ENCODE data around the gene VCAM1.

Gene VCAM1

DNA sequence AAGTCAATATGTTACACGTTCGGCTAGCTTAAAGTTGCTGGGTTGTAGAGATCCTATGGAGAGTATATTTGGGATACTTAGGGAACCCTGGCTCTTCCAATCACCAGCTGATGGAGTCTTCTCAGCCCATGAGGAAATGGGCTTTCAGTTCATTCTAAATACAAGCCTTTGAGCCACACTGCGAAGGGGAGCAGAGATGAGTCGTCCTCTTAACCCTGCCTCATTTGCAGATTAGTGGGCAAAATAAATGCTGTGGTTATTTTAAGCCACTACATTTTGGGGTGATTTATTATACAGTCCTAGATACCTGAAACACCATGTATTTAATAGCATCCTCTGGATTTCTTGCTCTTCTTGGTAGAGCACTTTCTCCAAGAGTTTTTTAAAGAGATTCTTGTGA, 19.0 kb upstream of the VCAM1 start:
- no peak for DNase-seq
- H3K27me3 ChIP-seq: no peaks in the 10 kb centered on the region
- H3K4me1 ChIP-seq: peaks cover 0 to 37% (median 6%) of the 10 kb centered on the region in 4 donors
- H3K9me3 ChIP-seq: peaks cover 0 to 4% (median 0%) of the 10 kb centered on the region in 3 donors
- no peak overlapping the region for H3K4me3 ChIP-seq
- no peak overlapping the region for H3K27ac ChIP-seq
- intact Hi-C loops (cut with DNase I; ENCODE audit: low total_unique reads): no loop called here
- no peaks in the 10 kb centered on the region for H3K36me3 ChIP-seq
- no peak for TF ChIP-seq CTCF (IDR thresholded peaks at IDR 0.05)

DNA sequence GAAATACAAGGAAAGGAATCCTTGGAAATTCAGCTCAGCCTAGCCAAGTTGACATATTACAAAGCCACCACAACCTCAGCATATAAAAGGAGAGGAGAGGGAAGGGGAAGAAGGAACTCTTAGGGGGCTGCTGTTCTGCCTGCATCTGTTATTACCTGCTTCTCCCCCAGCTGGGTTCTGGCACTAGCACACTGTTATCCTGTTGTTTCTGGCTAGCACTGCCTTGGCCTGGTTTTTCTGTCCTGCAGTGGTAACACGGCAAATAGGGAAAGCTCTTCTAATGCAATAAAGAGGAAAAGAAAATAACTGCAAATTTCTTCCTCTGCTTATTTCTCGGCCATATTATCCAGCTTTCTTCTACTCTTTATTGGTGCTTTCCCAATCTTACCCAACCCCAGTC, 16.5 kb upstream of the VCAM1 start:
- H3K4me1 ChIP-seq: peaks cover 0 to 45% (median 6%) of the 10 kb centered on the region in 4 donors
- intact Hi-C loops (cut with DNase I; ENCODE audit: low total_unique reads): no loop called here
- no peak for DNase-seq
- no peak overlapping the region for H3K4me3 ChIP-seq
- no peaks in the 10 kb centered on the region for H3K36me3 ChIP-seq
- H3K27me3 ChIP-seq: no peaks in the 10 kb centered on the region
- H3K9me3 ChIP-seq: no peaks in the 10 kb centered on the region
- peak overlapping the region in 1 of 2 donors; percentile 12 for H3K27ac ChIP-seq
- no peak for TF ChIP-seq CTCF (IDR thresholded peaks at IDR 0.05)

DNA sequence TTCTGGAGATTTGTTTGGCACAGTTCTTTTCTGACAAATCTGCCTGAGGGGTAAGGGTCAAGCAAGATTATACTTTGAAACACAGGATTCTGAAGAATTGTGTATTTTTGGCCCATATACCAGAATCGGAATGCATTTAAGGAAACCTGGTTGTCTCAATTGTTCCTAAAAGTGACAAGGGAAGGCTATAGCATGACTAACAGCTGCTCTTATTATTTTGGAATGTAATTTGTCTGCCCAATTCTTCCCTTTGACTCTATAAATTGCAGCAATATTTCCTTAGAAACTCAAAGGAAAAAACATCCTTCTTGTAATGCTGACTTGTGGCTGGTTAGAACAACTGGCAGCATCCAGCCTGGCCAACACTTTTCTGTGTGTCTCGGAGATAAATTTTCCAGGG, 15.8 kb upstream of the VCAM1 start:
- no peaks in the 10 kb centered on the region for H3K27me3 ChIP-seq
- DNase-seq: no peak
- TF ChIP-seq CTCF (IDR thresholded peaks at IDR 0.05): no peak
- H3K36me3 ChIP-seq: no peaks in the 10 kb centered on the region
- H3K9me3 ChIP-seq: no peaks in the 10 kb centered on the region
- peak overlapping the region in 1 of 2 donors; percentile 12 for H3K27ac ChIP-seq
- peaks cover 0 to 51% (median 6%) of the 10 kb centered on the region in 4 donors for H3K4me1 ChIP-seq
- intact Hi-C loops (cut with DNase I; ENCODE audit: low total_unique reads): no loop called here
- no peak overlapping the region for H3K4me3 ChIP-seq

GRCh38 chr1:100704473-100704872, 15.1 kb upstream of the VCAM1 start:
- Histone ChIP-seq H3K27me3 (no peaks in the 10 kb centered on the region), H3K36me3 (no peaks in the 10 kb centered on the region), H3K4me3 (no peak overlapping the region), H3K4me1 (peaks cover 0 to 55% (median 9%) of the 10 kb centered on the region in 4 donors), H3K9me3 (no peaks in the 10 kb centered on the region), H3K27ac (peak overlapping the region in 1 of 2 donors; percentile 12)
- no peak for TF ChIP-seq CTCF (IDR thresholded peaks at IDR 0.05)
- no peak for DNase-seq
- intact Hi-C loops (cut with DNase I; ENCODE audit: low total_unique reads): no loop called here

DNA sequence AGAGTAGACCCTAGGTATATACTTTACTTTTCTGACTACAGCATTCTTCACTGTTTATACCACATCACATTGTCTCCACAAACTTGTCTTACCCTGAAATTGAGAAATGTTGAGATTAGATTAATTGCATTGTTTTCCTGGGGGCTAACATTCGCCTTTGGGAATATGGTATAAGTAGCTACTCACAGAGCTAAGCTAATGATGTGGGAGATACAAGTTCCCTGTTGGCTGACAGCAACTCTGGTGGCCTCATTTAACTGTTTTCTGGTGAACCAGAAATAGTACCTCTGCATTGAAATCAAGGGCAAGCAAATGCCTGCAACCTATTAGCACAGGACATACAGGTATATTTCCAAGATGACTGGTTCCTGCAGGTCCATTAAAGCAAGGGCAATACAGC, 13.2 kb upstream of the VCAM1 start:
- no peak for DNase-seq
- intact Hi-C loops (cut with DNase I; ENCODE audit: low total_unique reads): no loop called here
- Histone ChIP-seq H3K4me1 (peaks cover 0 to 50% (median 9%) of the 10 kb centered on the region in 4 donors), H3K27ac (no peak overlapping the region), H3K27me3 (no peaks in the 10 kb centered on the region), H3K4me3 (no peak overlapping the region), H3K36me3 (no peaks in the 10 kb centered on the region), H3K9me3 (no peaks in the 10 kb centered on the region)
- TF ChIP-seq CTCF (IDR thresholded peaks at IDR 0.05): no peak

- Histone ChIP-seq H3K4me1 (peaks cover 0 to 50% (median 9%) of the 10 kb centered on the region in 4 donors), H3K27ac (no peak overlapping the region), H3K4me3 (no peak overlapping the region), H3K9me3 (no peaks in the 10 kb centered on the region), H3K27me3 (no peaks in the 10 kb centered on the region), H3K36me3 (no peaks in the 10 kb centered on the region)
- intact Hi-C loops (cut with DNase I; ENCODE audit: low total_unique reads): no loop called here
- TF ChIP-seq CTCF (IDR thresholded peaks at IDR 0.05): no peak
- no peak for DNase-seq
Observed at GRCh38 chr1:100706856-100707255, 12.7 kb upstream of the VCAM1 start.

All from tibial artery (tissue), 4 donors.